ENCODE results near the gene NRN1L.
A peak's percentile ranks its signal among the peaks of the same experiment; 100 is the strongest.

Gene NRN1L

DNA sequence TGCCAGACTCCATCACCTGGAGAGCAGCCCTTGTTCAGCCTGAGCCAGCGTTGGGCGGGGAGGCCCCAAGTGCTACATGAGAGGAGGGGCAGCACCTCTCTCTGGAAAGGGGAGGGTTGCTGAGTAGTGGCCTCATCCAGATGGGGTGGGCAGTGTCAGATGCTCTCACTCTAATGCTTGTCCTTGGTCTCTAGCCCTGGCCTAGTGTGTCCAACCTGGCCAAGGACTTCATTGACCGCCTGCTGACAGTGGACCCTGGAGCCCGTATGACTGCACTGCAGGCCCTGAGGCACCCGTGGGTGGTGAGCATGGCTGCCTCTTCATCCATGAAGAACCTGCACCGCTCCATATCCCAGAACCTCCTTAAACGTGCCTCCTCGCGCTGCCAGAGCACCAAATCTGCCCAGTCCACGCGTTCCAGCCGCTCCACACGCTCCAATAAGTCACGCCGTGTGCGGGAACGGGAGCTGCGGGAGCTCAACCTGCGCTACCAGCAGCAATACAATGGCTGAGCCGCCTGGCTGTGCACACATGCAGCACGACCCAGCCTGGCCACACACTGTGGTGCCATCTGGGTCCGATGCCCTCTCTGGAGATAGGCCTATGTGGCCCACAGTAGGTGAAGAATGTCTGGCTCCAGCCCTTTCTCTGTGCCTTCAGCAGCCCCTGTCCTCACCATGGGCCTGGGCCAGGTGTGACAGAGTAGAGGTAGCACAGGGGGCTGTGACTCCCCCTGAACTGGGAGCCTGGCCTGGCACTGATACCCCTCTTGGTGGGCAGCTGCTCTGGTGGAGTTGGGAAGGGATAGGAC, 42.7 kb downstream of the NRN1L start:
- DNase-seq (ENCODE audit: low spot score), result no peak
- H3K79me1 ChIP-seq (ENCODE audit: low read depth, low read length), result peaks cover 4% of the 10 kb centered on the region

DNA sequence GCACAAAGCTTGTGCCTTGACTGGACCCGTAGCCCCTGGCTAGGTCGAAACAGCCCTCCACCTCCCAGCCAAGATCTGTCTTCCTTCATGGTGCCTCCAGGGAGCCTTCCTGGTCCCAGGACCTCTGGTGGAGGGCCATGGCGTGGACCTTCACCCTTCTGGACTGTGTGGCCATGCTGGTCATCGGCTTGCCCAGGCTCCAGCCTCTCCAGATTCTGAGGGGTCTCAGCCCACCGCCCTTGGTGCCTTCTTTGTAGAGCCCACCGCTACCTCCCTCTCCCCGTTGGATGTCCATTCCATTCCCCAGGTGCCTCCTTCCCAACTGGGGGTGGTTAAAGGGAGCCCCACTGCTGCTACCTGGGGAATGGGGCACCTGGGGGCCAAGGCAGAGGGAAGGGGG, 43.5 kb downstream of the NRN1L start:
- H4K91ac ChIP-seq (ENCODE audit: low read depth, low read length, poor library complexity), result no peak overlapping the region
- no peaks in the 10 kb centered on the region for H3K4me1 ChIP-seq (ENCODE audit: control insufficient read depth in 2 of 2, insufficient read depth in 1 of 2, low read depth in 1 of 2, low read length in 2 of 2)
- H3K14ac ChIP-seq (ENCODE audit: low read length), result no peak overlapping the region
- no peak overlapping the region for H3K4ac ChIP-seq (ENCODE audit: low read length)
- no peak overlapping the region for H2AK5ac ChIP-seq (ENCODE audit: low read depth, low read length)
- no peak overlapping the region for H2BK120ac ChIP-seq (ENCODE audit: low read depth, low read length)
- H4K8ac ChIP-seq (ENCODE audit: low read depth, low read length), result no peak overlapping the region
- no peak overlapping the region for H2AFZ ChIP-seq (ENCODE audit: low read length)
- H2BK15ac ChIP-seq (ENCODE audit: low read length), result no peak overlapping the region
- H3K79me1 ChIP-seq (ENCODE audit: low read depth, low read length), result peaks cover 3% of the 10 kb centered on the region
- no peak for DNase-seq (ENCODE audit: low spot score)
- H2BK5ac ChIP-seq (ENCODE audit: low read length), result no peak overlapping the region
- H3K9me3 ChIP-seq (replicated peaks in 1 of 2; ENCODE audit: control insufficient read depth in 2 of 2, insufficient read depth in 1 of 2, low read depth in 1 of 2, low read length in 2 of 2), result peaks cover 0 to 2% of the 10 kb centered on the region in 2 donors
- H3K4me2 ChIP-seq (ENCODE audit: insufficient read depth, low read length, poor library complexity, severe bottlenecking), result no peak overlapping the region
- H3K27me3 ChIP-seq (ENCODE audit: control insufficient read depth in 3 of 3, insufficient read depth in 3 of 3, low read depth in 1 of 3, low read length in 3 of 3), result no peaks in the 10 kb centered on the region
- no peak overlapping the region for H2BK12ac ChIP-seq (ENCODE audit: low read length)
- H3K4me3 ChIP-seq (ENCODE audit: low read length in 2 of 2), result no peak overlapping the region
- no peak overlapping the region for H3K9ac ChIP-seq (ENCODE audit: low read depth, low read length, poor library complexity)
- H3K23ac ChIP-seq (ENCODE audit: low read depth, low read length, poor library complexity), result no peak overlapping the region
- H3K27ac ChIP-seq (replicated peaks; ENCODE audit: low read length), result no peak overlapping the region
- no CpG with 5 or more reads among the region's 7 CpGs for WGBS, 2 donors (ENCODE audit: extremely low coverage in 2 of 2, insufficient read length in 2 of 2, insufficient replicate concordance in 1 of 2)
- peaks cover 17 to 71% of the 10 kb centered on the region in 2 donors for H3K36me3 ChIP-seq (replicated peaks in 1 of 2; ENCODE audit: control insufficient read depth in 2 of 2, insufficient read depth in 2 of 2, low read length in 2 of 2)
- no peak overlapping the region for H3K18ac ChIP-seq (ENCODE audit: low read length)

More for the DNA sequence above, 42.7 kb downstream of the NRN1L start:
- Histone ChIP-seq H2AFZ (ENCODE audit: low read length) (no peak overlapping the region), H2BK5ac (ENCODE audit: low read length) (peak overlapping the region; percentile 46), H4K8ac (ENCODE audit: low read depth, low read length) (no peak overlapping the region), H3K9me3 (replicated peaks in 1 of 2; ENCODE audit: control insufficient read depth in 2 of 2, insufficient read depth in 1 of 2, low read depth in 1 of 2, low read length in 2 of 2) (peaks cover 0 to 2% of the 10 kb centered on the region in 2 donors), H3K27ac (replicated peaks; ENCODE audit: low read length) (no peak overlapping the region), H3K4ac (ENCODE audit: low read length) (no peak overlapping the region), H4K91ac (ENCODE audit: low read depth, low read length, poor library complexity) (no peak overlapping the region), H2BK120ac (ENCODE audit: low read depth, low read length) (no peak overlapping the region), H3K9ac (ENCODE audit: low read depth, low read length, poor library complexity) (peak overlapping the region; percentile 72), H3K14ac (ENCODE audit: low read length) (no peak overlapping the region), H3K4me3 (ENCODE audit: low read length in 2 of 2) (no peak overlapping the region), H3K23ac (ENCODE audit: low read depth, low read length, poor library complexity) (peak overlapping the region; percentile 59), H2BK12ac (ENCODE audit: low read length) (no peak overlapping the region), H3K4me2 (ENCODE audit: insufficient read depth, low read length, poor library complexity, severe bottlenecking) (no peak overlapping the region), H3K36me3 (replicated peaks in 1 of 2; ENCODE audit: control insufficient read depth in 2 of 2, insufficient read depth in 2 of 2, low read length in 2 of 2) (peaks cover 18 to 77% of the 10 kb centered on the region in 2 donors), H2BK15ac (ENCODE audit: low read length) (no peak overlapping the region), H3K4me1 (ENCODE audit: control insufficient read depth in 2 of 2, insufficient read depth in 1 of 2, low read depth in 1 of 2, low read length in 2 of 2) (no peaks in the 10 kb centered on the region), H3K18ac (ENCODE audit: low read length) (no peak overlapping the region), H3K27me3 (ENCODE audit: control insufficient read depth in 3 of 3, insufficient read depth in 3 of 3, low read depth in 1 of 3, low read length in 3 of 3) (no peaks in the 10 kb centered on the region), H2AK5ac (ENCODE audit: low read depth, low read length) (no peak overlapping the region)
- WGBS, 2 donors (ENCODE audit: extremely low coverage in 2 of 2, insufficient read length in 2 of 2, insufficient replicate concordance in 1 of 2), result no CpG with 5 or more reads among the region's 22 CpGs

DNA sequence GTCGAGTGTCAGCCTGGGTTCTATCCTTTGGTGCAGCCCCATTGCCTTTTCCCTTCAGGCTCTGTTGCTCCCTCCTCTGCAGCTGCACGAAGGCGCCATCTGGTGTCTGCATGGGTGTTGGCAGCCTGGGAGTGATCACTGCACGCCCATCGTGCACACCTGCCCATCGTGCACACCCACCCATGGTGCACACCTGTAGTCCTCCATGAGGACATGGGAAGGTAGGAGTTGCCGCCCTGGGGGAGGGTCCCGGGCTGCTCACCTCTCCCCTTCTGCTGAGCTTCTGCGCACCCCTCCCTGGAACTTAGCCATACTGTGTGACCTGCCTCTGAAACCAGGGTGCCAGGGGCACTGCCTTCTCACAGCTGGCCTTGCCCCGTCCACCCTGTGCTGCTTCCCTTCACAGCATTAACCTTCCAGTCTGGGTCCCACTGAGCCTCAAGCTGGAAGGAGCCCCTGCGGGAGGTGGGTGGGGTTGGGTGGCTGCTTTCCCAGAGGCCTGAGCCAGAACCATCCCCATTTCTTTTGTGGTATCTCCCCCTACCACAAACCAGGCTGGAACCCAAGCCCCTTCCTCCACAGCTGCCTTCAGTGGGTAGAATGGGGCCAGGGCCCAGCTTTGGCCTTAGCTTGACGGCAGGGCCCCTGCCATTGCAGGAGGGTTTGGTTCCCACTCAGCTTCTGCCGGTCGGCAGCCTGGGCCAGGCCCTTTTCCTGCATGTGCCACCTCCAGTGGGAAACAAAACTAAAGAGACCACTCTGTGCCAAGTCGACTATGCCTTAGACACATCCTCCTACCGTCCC, 44.1 kb downstream of the NRN1L start:
- WGBS, 2 donors (ENCODE audit: extremely low coverage in 2 of 2, insufficient read length in 2 of 2, insufficient replicate concordance in 1 of 2), result no CpG with 5 or more reads among the region's 16 CpGs
- no peak overlapping the region for H2BK5ac ChIP-seq (ENCODE audit: low read length)
- H3K79me1 ChIP-seq (ENCODE audit: low read depth, low read length), result no peaks in the 10 kb centered on the region

DNA sequence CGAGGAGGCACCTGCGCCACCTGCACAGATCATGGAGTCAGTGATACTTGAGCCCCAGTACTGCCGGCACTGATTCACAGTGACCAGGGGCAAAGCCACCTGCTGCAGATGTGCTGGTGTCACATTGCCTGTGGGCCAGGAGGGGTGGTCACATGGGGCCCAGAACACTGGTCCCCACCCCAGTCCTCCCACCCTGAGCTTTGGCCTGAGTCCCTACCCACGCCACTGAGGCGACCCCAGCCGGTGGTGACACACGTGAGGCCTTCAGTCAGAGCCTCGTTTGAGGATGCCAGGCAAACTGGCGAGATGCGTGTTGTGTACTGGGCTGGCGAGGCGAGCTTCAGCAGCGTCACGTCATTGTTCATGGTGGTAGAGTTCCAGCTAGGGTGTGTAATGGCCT, 45.5 kb downstream of the NRN1L start:
- peaks cover 15 to 60% of the 10 kb centered on the region in 2 donors for H3K36me3 ChIP-seq (replicated peaks in 1 of 2; ENCODE audit: control insufficient read depth in 2 of 2, insufficient read depth in 2 of 2, low read length in 2 of 2)
- peaks cover 3 to 7% of the 10 kb centered on the region in 2 donors for H3K4me1 ChIP-seq (ENCODE audit: control insufficient read depth in 2 of 2, insufficient read depth in 1 of 2, low read depth in 1 of 2, low read length in 2 of 2)
- no peak overlapping the region for H2AFZ ChIP-seq (ENCODE audit: low read length)
- H2BK120ac ChIP-seq (ENCODE audit: low read depth, low read length), result no peak overlapping the region
- no peak overlapping the region for H3K9ac ChIP-seq (ENCODE audit: low read depth, low read length, poor library complexity)
- H3K27ac ChIP-seq (replicated peaks; ENCODE audit: low read length), result no peak overlapping the region
- H3K9me3 ChIP-seq (replicated peaks in 1 of 2; ENCODE audit: control insufficient read depth in 2 of 2, insufficient read depth in 1 of 2, low read depth in 1 of 2, low read length in 2 of 2), result peaks cover 0 to 2% of the 10 kb centered on the region in 2 donors
- H3K4me2 ChIP-seq (ENCODE audit: insufficient read depth, low read length, poor library complexity, severe bottlenecking), result no peak overlapping the region
- no peak overlapping the region for H3K4ac ChIP-seq (ENCODE audit: low read length)
- H4K91ac ChIP-seq (ENCODE audit: low read depth, low read length, poor library complexity), result no peak overlapping the region
- no peak overlapping the region for H3K14ac ChIP-seq (ENCODE audit: low read length)
- H3K23ac ChIP-seq (ENCODE audit: low read depth, low read length, poor library complexity), result peak overlapping the region; percentile 52
- no CpG with 5 or more reads among the region's 14 CpGs for WGBS, 2 donors (ENCODE audit: extremely low coverage in 2 of 2, insufficient read length in 2 of 2, insufficient replicate concordance in 1 of 2)
- no peak overlapping the region for H3K18ac ChIP-seq (ENCODE audit: low read length)
- no peak overlapping the region for H2BK5ac ChIP-seq (ENCODE audit: low read length)
- no peak overlapping the region for H2AK5ac ChIP-seq (ENCODE audit: low read depth, low read length)
- H3K27me3 ChIP-seq (ENCODE audit: control insufficient read depth in 3 of 3, insufficient read depth in 3 of 3, low read depth in 1 of 3, low read length in 3 of 3), result peaks cover 0 to 4% (median 0%) of the 10 kb centered on the region in 3 experiments
- H3K4me3 ChIP-seq (ENCODE audit: low read length in 2 of 2), result no peak overlapping the region
- no peak overlapping the region for H2BK15ac ChIP-seq (ENCODE audit: low read length)
- no peak for DNase-seq (ENCODE audit: low spot score)
- H3K79me1 ChIP-seq (ENCODE audit: low read depth, low read length), result no peaks in the 10 kb centered on the region
- H4K8ac ChIP-seq (ENCODE audit: low read depth, low read length), result no peak overlapping the region
- H2BK12ac ChIP-seq (ENCODE audit: low read length), result no peak overlapping the region

More for the DNA sequence above, 44.1 kb downstream of the NRN1L start:
- H3K4me1 ChIP-seq (ENCODE audit: control insufficient read depth in 2 of 2, insufficient read depth in 1 of 2, low read depth in 1 of 2, low read length in 2 of 2), result no peaks in the 10 kb centered on the region
- H2AK5ac ChIP-seq (ENCODE audit: low read depth, low read length), result no peak overlapping the region
- no peak overlapping the region for H4K8ac ChIP-seq (ENCODE audit: low read depth, low read length)
- no peak overlapping the region for H3K14ac ChIP-seq (ENCODE audit: low read length)
- H3K23ac ChIP-seq (ENCODE audit: low read depth, low read length, poor library complexity), result no peak overlapping the region
- H2BK15ac ChIP-seq (ENCODE audit: low read length), result no peak overlapping the region
- H3K27ac ChIP-seq (replicated peaks; ENCODE audit: low read length), result no peak overlapping the region
- H3K4ac ChIP-seq (ENCODE audit: low read length), result no peak overlapping the region
- no peak overlapping the region for H3K9ac ChIP-seq (ENCODE audit: low read depth, low read length, poor library complexity)
- peaks cover 0 to 2% of the 10 kb centered on the region in 2 donors for H3K9me3 ChIP-seq (replicated peaks in 1 of 2; ENCODE audit: control insufficient read depth in 2 of 2, insufficient read depth in 1 of 2, low read depth in 1 of 2, low read length in 2 of 2)
- no peak overlapping the region for H3K4me2 ChIP-seq (ENCODE audit: insufficient read depth, low read length, poor library complexity, severe bottlenecking)
- H3K18ac ChIP-seq (ENCODE audit: low read length), result no peak overlapping the region
- no peak overlapping the region for H2BK12ac ChIP-seq (ENCODE audit: low read length)
- H3K27me3 ChIP-seq (ENCODE audit: control insufficient read depth in 3 of 3, insufficient read depth in 3 of 3, low read depth in 1 of 3, low read length in 3 of 3), result no peaks in the 10 kb centered on the region
- H2BK120ac ChIP-seq (ENCODE audit: low read depth, low read length), result no peak overlapping the region
- peak overlapping the region in 1 of 2 donors; percentile 32 for H3K4me3 ChIP-seq (ENCODE audit: low read length in 2 of 2)
- peak; percentile 48 for DNase-seq (ENCODE audit: low spot score)
- H3K36me3 ChIP-seq (replicated peaks in 1 of 2; ENCODE audit: control insufficient read depth in 2 of 2, insufficient read depth in 2 of 2, low read length in 2 of 2), result peaks cover 15 to 68% of the 10 kb centered on the region in 2 donors
- H2AFZ ChIP-seq (ENCODE audit: low read length), result no peak overlapping the region
- no peak overlapping the region for H4K91ac ChIP-seq (ENCODE audit: low read depth, low read length, poor library complexity)

All from neuronal stem cell (in vitro differentiated cells).